Spinal cord (tissue), 4 donors: ENCODE data around the gene CCDC144A. TPM values are rescaled to one million over a fixed set of nuclear protein-coding genes. Genes with fewer than 3 reads are reported as not detected.

Source experiments
- polyA plus RNA-seq, 2 donors: library from polyadenylated mRNA; unstranded; fragments of 120-200 nt; gene quantifications; one replicate each; pipeline ENCODE4 v1.2.1, GENCODE V29; 2013; ENCODE audit not compliant: insufficient read length in 2 of 2
- small RNA-seq: library from RNA; depleted of rRNA; stranded (forward); fragments of <200 nt; gene quantifications from one replicate; pipeline ENCODE3, GENCODE V24; 2014; ENCODE audit warnings: low replicate concordance
- total RNA-seq, 2 donors: library from RNA; depleted of rRNA in 1 of 2; stranded (reverse); fragments of 120-200 nt in 1 of 2; fragments of >200 nt in 1 of 2; gene quantifications; one replicate each; pipeline versions ENCODE4 v1.2.3 to v1.2.4, GENCODE V29; 2013 to 2014

CCDC144A gene
- total and polyA plus RNA-seq, 4 donors = 1.8 to 13.7 (median 8.2) TPM

Small RNA genes within 50 kb of the gene (small RNA-seq; reads per million reads assigned to genes)
- gene AC022596.1 (not detected), gene RNU6-405P (not detected)

Other genes with a start within 250 kb of the CCDC144A start
- gene LRRC75A, start 198.0 kb upstream of the CCDC144A start, total RNA-seq = 1 to 10 TPM; 6.1 to 6.9 TPM
- 10 to 100 TPM; 12.0 to 12.9 TPM for gene LRRC75A, start 198.0 kb upstream of the CCDC144A start, polyA plus RNA-seq
- gene ZNF287, start 121.0 kb upstream of the CCDC144A start, total RNA-seq = 10 to 100 TPM; 17.2 to 18.7 TPM
- gene ZNF287, start 121.0 kb upstream of the CCDC144A start, polyA plus RNA-seq = 10 to 100 TPM in 1 of 2 donors, 1 to 10 TPM in 1; 7.3 to 11.4 TPM
- 10 to 100 TPM; 15.9 to 19.3 TPM for gene ZNF624, start 36.4 kb upstream of the CCDC144A start, total RNA-seq
- 10 to 100 TPM in 1 of 2 donors, 1 to 10 TPM in 1; 7.5 to 12.3 TPM for gene ZNF624, start 36.4 kb upstream of the CCDC144A start, polyA plus RNA-seq